ENCODE data around the gene NDRG4.

NDRG4 gene

DNA sequence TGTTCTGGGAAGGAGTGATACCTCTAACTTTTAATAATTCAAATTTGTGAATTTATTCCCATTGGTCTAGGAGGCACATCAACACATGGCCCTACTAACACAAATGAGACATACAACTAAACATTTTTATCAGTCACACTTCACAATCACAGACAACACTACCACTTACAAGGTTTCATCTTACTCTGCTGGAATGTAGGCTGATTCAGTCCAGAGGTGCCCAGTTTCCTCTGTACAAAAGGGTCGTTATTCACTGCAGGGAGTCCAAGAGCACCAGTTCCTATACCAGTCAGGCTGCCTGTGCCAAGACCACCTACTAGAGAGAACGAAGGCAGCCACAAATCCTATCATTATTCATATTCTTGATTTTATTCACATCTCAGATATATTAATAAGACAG, 56.7 kb downstream of the NDRG4 start:
- DNase-seq: no peak

Data from HCEC 1CT (cell line).